Urinary bladder (tissue), 4 donors: ENCODE data around the gene PPRC1. TPM values are rescaled to one million over a fixed set of nuclear protein-coding genes. Genes with fewer than 3 reads are reported as not detected.

Experiments used
- DNase-seq: peaks from one replicate; pipeline ENCODE4 v3.0.0-alpha.2; 2015; ENCODE audit errors: extremely low spot score
- H3K27ac ChIP-seq: one replicate; pipeline ENCODE4 v1.5.1; 2013; ENCODE audit warnings: low read depth, mild to moderate bottlenecking, moderate library complexity
- H3K36me3 ChIP-seq: one replicate; pipeline ENCODE4 v1.6.1; 2013; ENCODE audit warnings: mild to moderate bottlenecking, moderate library complexity; ENCODE audit not compliant: insufficient read depth
- H3K4me1 ChIP-seq: one replicate; pipeline ENCODE4 v1.6.1; 2013; ENCODE audit warnings: mild to moderate bottlenecking, moderate library complexity; ENCODE audit not compliant: insufficient read depth
- H3K4me3 ChIP-seq: one replicate; pipeline ENCODE4 v1.5.1; 2013; ENCODE audit warnings: low read depth, low read length
- WGBS: extraction: QIAGEN DNeasy Blood & Tissue Kit; methylation state at CpG from one replicate; pipeline ENCODE4 v1.1.7; 2013; 5-methylcytosine and 5-hydroxymethylcytosine counted together
- polyA plus RNA-seq: library from polyadenylated mRNA; stranded (reverse); fragments of 200-250 nt; gene quantifications from one replicate; pipeline ENCODE4 v1.2.3, GENCODE V29; 2013
- total RNA-seq: library from RNA; depleted of rRNA; stranded (reverse); fragments of >200 nt; gene quantifications from one replicate; pipeline ENCODE4 v1.2.3, GENCODE V29; 2014
- donor health status: healthy with polysubstance abuse.
- donor health status: healthy.

The PPRC1 gene
- total and polyA plus RNA-seq, 2 donors = 12.1 to 20.7 TPM

DNA sequence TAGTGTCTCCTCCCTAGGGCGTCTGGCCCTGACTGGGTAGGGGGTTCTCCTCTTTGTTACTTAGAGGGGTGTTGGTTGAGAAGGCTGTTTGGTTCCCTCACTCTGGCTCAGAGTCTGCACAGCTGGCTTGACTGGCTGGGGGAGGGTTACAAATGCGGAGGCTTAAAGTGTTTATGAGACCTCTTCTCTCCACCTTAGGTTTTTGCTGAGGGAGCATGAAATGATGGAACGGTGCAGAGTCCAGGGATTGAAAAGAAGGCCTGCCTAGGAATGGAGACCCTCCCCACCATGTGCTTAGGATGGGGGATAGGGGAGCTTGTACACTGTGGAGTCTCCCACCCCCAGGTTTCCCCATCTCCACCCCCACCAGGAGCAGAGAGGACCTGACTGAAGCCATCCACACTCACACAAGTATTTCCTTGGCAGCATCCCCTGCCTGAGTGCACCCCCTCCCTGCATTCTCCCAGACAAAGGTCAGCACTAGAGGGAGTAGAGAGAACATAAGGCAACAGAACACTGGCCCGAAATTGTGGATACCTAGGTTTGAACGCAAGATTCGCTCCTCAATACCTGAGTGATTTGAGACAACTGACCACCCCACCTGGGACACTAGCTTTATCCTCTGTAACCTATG lies 11.0 kb upstream of the PPRC1 start:
- WGBS = 22% methylated on average over 6 of the region's 6 CpGs
- DNase-seq = no peak
- Histone ChIP-seq H3K36me3 (no peaks in the 10 kb centered on the region), H3K27ac (peak overlapping the region; percentile 33), H3K4me3 (no peak overlapping the region), H3K4me1 (no peaks in the 10 kb centered on the region)

DNA sequence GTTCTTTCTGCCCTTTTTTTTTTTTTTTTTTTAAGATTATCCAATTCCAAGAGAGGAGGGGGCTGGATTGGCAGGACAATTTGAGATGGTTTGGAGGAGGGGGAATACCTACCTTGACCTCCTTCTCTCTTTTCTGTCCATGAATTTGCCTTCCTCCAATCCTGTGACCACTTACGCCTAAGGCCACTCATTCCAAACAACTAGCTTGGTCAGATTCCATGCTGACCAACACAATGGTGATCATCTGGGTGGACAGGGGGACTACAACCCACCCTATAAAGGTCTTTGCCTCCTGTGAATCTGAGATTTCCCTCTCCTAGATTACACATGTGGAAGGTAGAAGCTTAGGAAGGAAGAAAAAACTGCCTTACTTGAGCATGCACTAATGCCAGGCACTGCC lies 10.4 kb upstream of the PPRC1 start:
- DNase-seq = no peak
- no peak overlapping the region for H3K4me3 ChIP-seq
- H3K36me3 ChIP-seq = no peaks in the 10 kb centered on the region
- H3K27ac ChIP-seq = peak overlapping the region; percentile 33
- H3K4me1 ChIP-seq = no peaks in the 10 kb centered on the region
- WGBS = 89% methylated on average over 1 of the region's 1 CpG

DNA sequence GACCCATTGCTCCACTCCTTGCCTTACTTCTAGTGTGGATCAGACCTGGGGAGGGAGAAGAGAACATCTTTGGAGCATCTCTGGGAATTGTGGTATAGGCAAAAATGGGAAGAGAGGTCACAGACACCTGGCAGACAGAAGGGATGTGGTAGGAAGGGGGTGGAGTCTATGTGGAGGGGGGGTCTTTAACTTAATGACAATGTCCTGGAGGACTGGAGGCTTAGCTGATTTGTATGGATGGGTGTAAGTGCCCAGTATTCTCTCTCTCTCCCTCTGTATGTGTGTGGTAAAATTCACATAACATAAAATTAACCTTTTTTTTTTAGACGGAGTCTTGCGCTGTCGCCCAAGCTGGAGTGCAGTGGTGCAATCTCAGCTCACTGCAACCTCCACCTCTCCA lies 9.6 kb upstream of the PPRC1 start:
- Histone ChIP-seq H3K4me3 (no peak overlapping the region), H3K36me3 (no peaks in the 10 kb centered on the region), H3K4me1 (no peaks in the 10 kb centered on the region), H3K27ac (peak overlapping the region; percentile 12)
- DNase-seq = no peak
- 92% methylated on average over 3 of the region's 3 CpGs for WGBS

DNA sequence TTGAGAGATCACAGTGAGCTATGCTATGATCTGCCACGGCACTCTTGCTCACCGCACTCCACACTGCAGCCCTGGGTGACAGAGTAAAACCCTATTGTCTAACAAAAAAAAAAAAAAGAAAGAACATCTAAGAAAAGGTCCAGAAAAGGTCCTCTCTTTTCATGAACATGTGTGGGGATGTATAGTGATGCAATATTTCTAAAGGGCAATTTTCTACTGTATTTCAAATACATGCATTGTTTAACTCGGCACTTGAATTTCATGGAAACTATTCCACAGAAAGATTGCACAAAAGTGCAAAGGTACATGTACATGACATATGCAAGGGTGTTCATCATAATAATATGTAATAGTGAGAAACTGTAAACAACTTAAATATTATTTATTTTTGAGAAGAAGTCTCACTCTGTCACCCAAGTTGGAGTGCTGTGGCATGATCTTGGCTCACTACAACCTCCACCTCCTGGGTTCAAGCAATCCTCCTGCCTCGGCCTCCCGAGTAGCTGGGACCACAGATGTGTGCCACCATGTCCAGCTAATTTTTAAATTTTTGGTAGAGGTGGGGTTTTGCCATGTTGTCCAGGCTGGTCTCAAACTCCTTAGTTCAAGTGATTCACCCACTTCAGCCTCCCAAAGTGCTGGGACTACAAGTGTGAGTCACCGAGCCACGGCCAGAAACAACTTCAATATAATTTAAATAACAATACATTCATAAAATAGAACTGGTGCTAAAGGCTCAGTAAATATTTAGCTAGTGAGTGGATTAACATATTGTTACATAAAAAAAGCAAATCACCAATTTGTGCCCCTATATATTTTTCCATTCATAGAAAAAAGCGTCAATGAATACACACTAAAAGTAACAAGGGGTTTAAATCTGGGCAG lies 1.3 kb upstream of the PPRC1 start:
- WGBS = 88% methylated on average over 8 of the region's 8 CpGs
- Histone ChIP-seq H3K4me3 (no peak overlapping the region), H3K27ac (no peak overlapping the region), H3K4me1 (no peaks in the 10 kb centered on the region), H3K36me3 (no peaks in the 10 kb centered on the region)
- DNase-seq = no peak

DNA sequence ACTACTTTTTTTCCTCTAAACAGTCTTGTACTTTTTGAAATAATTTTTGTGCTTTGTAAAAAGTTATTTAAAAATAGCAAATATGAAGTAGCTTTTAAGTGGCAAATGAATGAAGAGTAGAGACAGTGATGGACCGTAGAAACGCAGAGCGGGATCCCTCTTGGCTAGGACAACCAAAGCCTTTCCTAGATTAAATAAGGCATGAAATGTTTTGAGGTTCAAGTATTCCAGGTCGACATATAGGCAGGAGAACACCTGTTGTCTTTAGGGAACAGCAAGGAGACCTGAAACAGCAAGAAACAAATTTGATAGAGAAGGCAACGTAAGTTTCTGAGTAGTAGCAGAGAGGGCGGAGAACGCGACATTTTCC lies 662 bp upstream of the PPRC1 start:
- WGBS = 25% methylated on average over 8 of the region's 8 CpGs
- no peaks in the 10 kb centered on the region for H3K36me3 ChIP-seq
- H3K27ac ChIP-seq = no peak overlapping the region
- H3K4me3 ChIP-seq = no peak overlapping the region
- no peaks in the 10 kb centered on the region for H3K4me1 ChIP-seq
- DNase-seq = no peak

DNA sequence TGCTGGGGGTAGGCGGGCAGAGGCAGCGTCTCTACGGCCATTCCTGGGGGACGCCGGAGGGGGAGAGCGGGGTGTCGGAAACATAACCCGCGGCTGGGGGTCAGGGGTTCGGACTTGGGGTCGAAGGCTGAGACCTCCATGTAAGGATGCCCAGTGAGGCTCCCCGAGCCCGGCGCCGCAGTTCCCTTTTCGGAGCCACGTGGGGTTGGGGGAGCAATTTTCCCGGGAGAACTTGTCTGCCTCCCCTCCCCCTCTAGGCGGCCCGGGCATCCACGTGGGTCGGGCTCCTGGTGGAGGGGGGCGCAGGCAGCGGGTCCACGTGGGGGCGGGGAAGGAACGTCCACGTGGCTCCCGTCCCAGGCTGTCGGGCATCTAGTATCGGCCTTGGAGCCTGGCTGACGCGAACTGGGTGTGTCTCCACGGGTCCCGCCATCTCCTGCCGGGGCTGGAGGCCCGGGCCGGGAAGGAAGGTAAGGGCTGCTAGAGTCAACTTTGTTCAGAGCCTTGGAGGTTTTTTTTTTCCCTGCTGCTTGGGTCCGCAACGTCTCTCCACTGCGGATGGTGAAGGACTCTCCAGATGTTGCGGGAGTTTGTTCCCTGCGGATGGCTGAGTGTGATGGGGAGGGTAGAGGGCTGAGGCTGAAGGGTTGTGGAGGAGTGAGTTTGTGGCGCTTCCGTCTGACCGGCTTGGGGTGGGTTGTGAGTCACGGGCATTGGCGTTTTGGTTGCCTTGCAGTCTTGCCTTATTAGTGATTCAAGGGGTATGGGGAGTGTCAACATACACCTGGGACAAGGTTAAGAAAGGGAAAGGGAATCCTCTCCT lies 744 bp downstream of the PPRC1 start:
- Histone ChIP-seq H3K36me3 (no peaks in the 10 kb centered on the region), H3K4me1 (no peaks in the 10 kb centered on the region), H3K27ac (peak overlapping the region; percentile 67), H3K4me3 (peak overlapping the region; percentile 81)
- no peak for DNase-seq
- WGBS = under 1% methylated on average over 48 of the region's 48 CpGs

DNA sequence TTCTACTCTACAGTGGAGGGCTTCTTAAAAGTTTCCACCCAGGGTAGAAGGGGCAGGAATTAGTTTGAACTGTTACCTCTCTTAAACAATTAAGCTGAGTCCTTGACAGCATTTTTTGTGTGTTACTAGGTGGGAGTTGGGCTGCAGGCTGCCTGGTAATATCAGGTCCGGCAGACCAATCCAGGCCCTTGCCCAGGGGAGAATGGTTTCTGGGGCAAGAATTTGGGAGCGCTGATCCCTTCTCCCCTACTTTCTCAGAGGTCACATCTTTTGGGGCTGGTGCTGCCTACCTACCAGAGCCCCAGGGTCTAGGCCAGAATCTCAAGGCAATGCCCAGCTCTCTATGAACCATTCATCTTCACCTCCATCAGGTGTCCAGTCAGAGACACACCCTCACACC lies 1.6 kb downstream of the PPRC1 start:
- Histone ChIP-seq H3K4me1 (no peaks in the 10 kb centered on the region), H3K4me3 (peak overlapping the region; percentile 81), H3K27ac (no peak overlapping the region), H3K36me3 (peaks cover 4% of the 10 kb centered on the region)
- no peak for DNase-seq
- 44% methylated on average over 2 of the region's 2 CpGs for WGBS

DNA sequence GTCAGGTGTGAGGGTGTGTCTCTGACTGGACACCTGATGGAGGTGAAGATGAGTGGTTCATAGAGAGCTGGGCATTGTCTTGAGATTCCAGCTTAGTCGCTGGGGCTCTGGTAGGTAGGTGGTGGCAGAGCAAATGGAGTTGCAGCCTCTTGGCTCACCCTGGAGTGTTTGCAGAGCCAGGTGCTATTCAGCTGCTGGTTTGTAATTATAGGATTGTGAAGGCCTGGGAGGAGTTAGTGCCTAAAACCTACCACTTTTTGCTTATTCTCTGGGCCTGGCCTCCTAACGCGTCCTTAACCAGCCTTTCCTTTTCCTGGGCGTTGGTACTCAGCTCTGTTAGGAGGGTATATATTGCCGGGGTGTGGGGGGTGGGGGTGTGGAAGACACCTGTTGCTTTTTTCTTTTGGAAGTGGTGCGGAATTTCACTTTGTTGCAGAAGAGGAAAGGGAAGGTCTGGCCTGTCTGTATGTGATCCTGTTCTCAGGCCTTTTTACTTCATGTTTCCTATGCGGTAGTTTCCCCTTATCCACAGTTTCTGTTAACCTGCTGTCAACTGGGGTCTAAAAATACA lies 3.2 kb downstream of the PPRC1 start:
- WGBS = 75% methylated on average over 7 of the region's 7 CpGs
- peaks cover 7% of the 10 kb centered on the region for H3K36me3 ChIP-seq
- no peaks in the 10 kb centered on the region for H3K4me1 ChIP-seq
- DNase-seq = no peak
- no peak overlapping the region for H3K27ac ChIP-seq
- no peak overlapping the region for H3K4me3 ChIP-seq

DNA sequence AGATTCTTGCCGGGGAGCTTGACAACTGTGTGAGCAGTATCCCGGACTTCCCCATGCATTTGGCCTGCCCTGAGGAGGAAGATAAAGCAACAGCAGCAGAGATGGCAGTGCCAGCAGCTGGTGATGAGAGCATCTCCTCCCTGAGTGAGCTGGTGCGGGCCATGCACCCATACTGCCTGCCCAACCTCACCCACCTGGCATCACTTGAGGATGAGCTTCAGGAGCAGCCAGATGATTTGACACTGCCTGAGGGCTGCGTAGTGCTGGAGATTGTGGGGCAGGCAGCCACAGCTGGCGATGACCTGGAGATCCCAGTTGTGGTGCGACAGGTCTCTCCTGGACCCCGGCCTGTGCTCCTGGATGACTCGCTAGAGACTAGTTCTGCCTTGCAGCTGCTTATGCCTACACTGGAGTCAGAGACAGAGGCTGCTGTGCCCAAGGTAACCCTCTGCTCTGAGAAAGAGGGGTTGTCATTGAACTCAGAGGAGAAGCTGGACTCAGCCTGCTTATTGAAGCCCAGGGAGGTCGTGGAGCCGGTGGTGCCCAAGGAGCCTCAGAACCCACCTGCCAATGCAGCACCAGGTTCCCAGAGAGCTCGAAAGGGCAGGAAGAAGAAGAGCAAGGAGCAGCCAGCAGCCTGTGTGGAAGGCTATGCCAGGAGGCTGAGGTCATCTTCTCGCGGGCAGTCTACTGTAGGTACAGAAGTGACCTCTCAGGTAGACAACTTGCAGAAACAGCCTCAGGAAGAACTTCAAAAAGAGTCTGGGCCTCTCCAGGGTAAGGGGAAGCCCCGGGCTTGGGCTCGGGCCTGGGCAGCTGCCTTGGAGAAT lies 6.7 kb downstream of the PPRC1 start:
- DNase-seq = no peak
- H3K36me3 ChIP-seq = peaks cover 7% of the 10 kb centered on the region
- WGBS = 93% methylated on average over 15 of the region's 15 CpGs
- no peak overlapping the region for H3K27ac ChIP-seq
- no peak overlapping the region for H3K4me3 ChIP-seq
- no peaks in the 10 kb centered on the region for H3K4me1 ChIP-seq

DNA sequence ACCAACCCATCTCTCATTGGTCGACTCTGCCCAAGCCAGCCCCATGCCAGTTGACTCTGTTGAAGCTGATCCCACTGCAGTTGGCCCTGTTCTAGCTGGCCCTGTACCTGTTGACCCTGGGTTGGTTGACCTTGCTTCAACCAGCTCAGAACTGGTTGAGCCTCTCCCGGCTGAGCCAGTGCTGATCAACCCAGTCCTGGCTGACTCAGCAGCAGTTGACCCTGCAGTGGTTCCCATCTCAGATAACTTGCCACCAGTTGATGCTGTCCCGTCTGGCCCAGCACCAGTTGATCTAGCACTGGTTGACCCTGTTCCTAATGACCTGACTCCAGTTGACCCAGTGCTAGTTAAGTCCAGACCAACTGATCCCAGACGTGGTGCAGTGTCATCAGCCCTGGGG lies 7.4 kb downstream of the PPRC1 start:
- H3K36me3 ChIP-seq = peaks cover 7% of the 10 kb centered on the region
- H3K27ac ChIP-seq = no peak overlapping the region
- no peak for DNase-seq
- WGBS = 91% methylated on average over 4 of the region's 4 CpGs
- no peaks in the 10 kb centered on the region for H3K4me1 ChIP-seq
- no peak overlapping the region for H3K4me3 ChIP-seq

DNA sequence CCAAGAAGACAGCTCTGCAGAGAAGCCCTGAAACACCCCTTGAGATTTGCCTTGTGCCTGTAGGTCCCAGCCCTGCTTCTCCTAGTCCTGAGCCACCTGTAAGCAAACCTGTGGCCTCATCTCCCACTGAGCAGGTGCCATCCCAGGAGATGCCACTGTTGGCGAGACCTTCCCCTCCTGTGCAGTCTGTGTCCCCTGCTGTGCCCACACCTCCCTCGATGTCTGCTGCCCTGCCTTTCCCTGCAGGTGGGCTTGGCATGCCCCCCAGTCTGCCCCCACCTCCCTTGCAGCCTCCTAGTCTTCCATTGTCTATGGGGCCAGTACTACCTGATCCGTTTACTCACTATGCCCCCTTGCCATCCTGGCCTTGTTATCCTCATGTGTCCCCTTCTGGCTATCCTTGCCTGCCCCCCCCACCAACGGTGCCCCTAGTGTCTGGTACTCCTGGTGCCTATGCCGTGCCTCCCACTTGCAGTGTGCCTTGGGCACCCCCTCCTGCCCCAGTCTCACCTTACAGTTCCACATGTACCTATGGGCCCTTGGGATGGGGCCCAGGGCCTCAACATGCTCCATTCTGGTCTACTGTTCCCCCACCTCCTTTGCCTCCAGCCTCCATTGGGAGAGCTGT lies 8.2 kb downstream of the PPRC1 start:
- WGBS = 91% methylated on average over 5 of the region's 5 CpGs
- no peaks in the 10 kb centered on the region for H3K4me1 ChIP-seq
- H3K36me3 ChIP-seq = peaks cover 7% of the 10 kb centered on the region
- no peak overlapping the region for H3K27ac ChIP-seq
- no peak for DNase-seq
- H3K4me3 ChIP-seq = no peak overlapping the region

DNA sequence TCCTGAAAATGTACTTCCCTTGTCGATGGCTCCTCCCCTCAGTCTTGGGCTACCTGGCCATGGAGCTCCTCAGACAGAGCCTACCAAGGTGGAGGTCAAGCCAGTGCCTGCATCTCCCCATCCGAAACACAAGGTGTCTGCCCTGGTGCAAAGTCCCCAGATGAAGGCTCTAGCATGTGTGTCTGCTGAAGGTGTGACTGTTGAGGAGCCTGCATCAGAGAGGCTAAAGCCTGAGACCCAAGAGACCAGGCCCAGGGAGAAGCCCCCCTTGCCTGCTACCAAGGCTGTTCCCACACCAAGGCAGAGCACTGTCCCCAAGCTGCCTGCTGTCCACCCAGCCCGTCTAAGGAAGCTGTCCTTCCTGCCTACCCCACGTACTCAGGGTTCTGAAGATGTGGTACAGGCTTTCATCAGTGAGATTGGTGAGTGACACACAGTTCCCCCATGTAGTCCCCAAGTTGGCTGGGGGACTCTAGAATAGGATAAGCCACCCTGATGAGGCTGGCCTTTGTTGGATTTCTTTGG lies 8.8 kb downstream of the PPRC1 start:
- Histone ChIP-seq H3K36me3 (peaks cover 7% of the 10 kb centered on the region), H3K27ac (no peak overlapping the region), H3K4me1 (no peaks in the 10 kb centered on the region), H3K4me3 (no peak overlapping the region)
- no peak for DNase-seq
- WGBS = 86% methylated on average over 4 of the region's 4 CpGs
